Osteocyte (in vitro differentiated cells): Measurements from ENCODE around the gene SERTAD2. TPM values are rescaled to one million over a fixed set of nuclear protein-coding genes. Genes with fewer than 3 reads are reported as not detected.

Experiments used
- DNase-seq: peaks from one replicate; pipeline ENCODE4 v3.0.0; 2021; ENCODE audit warnings: mixed read lengths; ENCODE audit not compliant: unreplicated experiment; ENCODE audit errors: extremely low spot score
- H3K27ac Mint-ChIP-seq: one replicate; pipeline ENCODE4 v1.8.0; 2021; ENCODE audit warnings: mild to moderate bottlenecking, mixed read lengths; ENCODE audit not compliant: unreplicated experiment
- H3K27me3 Mint-ChIP-seq: one replicate; pipeline ENCODE4 v1.8.0; 2021; ENCODE audit warnings: mixed read lengths; ENCODE audit not compliant: unreplicated experiment
- H3K36me3 Mint-ChIP-seq: one replicate; pipeline ENCODE4 v1.8.0; 2021; ENCODE audit warnings: mixed read lengths; ENCODE audit not compliant: unreplicated experiment
- H3K4me1 Mint-ChIP-seq: one replicate; pipeline ENCODE4 v1.8.0; 2021; ENCODE audit warnings: mixed read lengths; ENCODE audit not compliant: unreplicated experiment
- H3K4me3 Mint-ChIP-seq: one replicate; pipeline ENCODE4 v1.8.0; 2021; ENCODE audit warnings: mild to moderate bottlenecking, moderate library complexity, mixed read lengths; ENCODE audit not compliant: unreplicated experiment
- H3K9me3 Mint-ChIP-seq: one replicate; pipeline ENCODE4 v1.8.0; 2021; ENCODE audit warnings: mixed read lengths; ENCODE audit not compliant: unreplicated experiment
- CTCF ChIP-seq: fragments of 200-600 bp; sonication (generic); IDR thresholded peaks from 2 replicates; pipeline ENCODE4 v1.5.0; 2021; ENCODE audit warnings: antibody characterized with exemption, mild to moderate bottlenecking, moderate library complexity
- total RNA-seq: library from RNA; stranded (reverse); gene quantifications from 2 replicates; pipeline ENCODE4 v1.2.1, GENCODE V29; 2021

SERTAD2 gene
- total RNA-seq, 1 donor from 2014 or later, result 17.4 TPM

DNA sequence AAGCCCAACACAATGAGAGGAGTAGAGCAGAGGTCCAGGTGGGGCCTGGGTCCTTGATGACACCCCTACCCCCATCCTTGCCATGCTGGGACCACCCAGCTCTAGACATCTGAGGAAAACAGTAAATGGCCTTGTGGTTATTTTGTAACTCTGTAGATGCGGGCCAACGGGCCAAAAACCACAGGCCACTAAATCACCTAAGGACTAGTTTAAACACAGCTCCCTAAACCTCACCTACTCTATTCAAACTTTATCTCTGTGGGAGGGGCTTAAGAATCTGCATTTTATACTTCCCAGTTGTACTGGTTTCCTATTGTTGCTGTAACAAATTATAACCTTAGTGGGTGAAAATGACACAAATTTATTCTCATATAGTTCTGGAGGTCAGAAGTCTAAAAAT is 19.0 kb upstream of the SERTAD2 start:
- Mint-ChIP-seq H3K4me3 (no peak overlapping the region), H3K9me3 (no peaks in the 10 kb centered on the region), H3K27me3 (no peaks in the 10 kb centered on the region), H3K27ac (no peak overlapping the region), H3K4me1 (no peaks in the 10 kb centered on the region), H3K36me3 (no peaks in the 10 kb centered on the region)
- DNase-seq, result no peak
- TF ChIP-seq CTCF, result no peak

- Mint-ChIP-seq H3K9me3 (no peaks in the 10 kb centered on the region), H3K27ac (no peak overlapping the region), H3K4me3 (no peak overlapping the region), H3K36me3 (no peaks in the 10 kb centered on the region), H3K27me3 (no peaks in the 10 kb centered on the region), H3K4me1 (peaks cover 3% of the 10 kb centered on the region)
- DNase-seq, result no peak
- no peak for TF ChIP-seq CTCF
Measured at GRCh38 chr2:64670047-64670446, 16.3 kb upstream of the SERTAD2 start.

DNA sequence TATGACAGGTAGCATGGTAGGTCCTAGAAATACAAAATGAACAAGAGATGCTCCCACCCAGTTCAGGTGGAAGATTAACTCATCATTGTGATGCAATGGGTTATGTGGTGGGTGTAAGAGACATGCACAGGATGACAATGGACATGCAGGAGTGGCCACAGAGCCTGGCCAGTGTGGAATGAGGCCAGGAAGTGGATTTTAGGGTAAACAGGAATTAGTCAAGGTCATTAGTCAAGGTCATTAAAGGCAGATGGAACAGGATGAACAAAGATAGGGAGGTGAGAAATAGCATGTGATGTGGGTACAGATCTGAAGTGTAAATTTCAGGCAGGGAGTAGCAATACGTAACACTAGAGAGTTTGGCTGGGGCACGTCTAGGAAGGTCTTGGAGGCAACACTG is 15.6 kb upstream of the SERTAD2 start:
- no peaks in the 10 kb centered on the region for H3K36me3 Mint-ChIP-seq
- no peak overlapping the region for H3K27ac Mint-ChIP-seq
- H3K4me3 Mint-ChIP-seq, result no peak overlapping the region
- TF ChIP-seq CTCF, result no peak
- no peaks in the 10 kb centered on the region for H3K27me3 Mint-ChIP-seq
- H3K9me3 Mint-ChIP-seq, result no peaks in the 10 kb centered on the region
- DNase-seq, result no peak
- peaks cover 3% of the 10 kb centered on the region for H3K4me1 Mint-ChIP-seq

GRCh38 chr2:64668542-64668941 is 14.8 kb upstream of the SERTAD2 start:
- Mint-ChIP-seq H3K4me3 (no peak overlapping the region), H3K4me1 (peaks cover 4% of the 10 kb centered on the region), H3K36me3 (no peaks in the 10 kb centered on the region), H3K9me3 (no peaks in the 10 kb centered on the region), H3K27ac (no peak overlapping the region), H3K27me3 (no peaks in the 10 kb centered on the region)
- no peak for DNase-seq
- no peak for TF ChIP-seq CTCF

GRCh38 chr2:64667535-64667934 is 13.8 kb upstream of the SERTAD2 start:
- Mint-ChIP-seq H3K27me3 (no peaks in the 10 kb centered on the region), H3K4me3 (no peak overlapping the region), H3K4me1 (peaks cover 4% of the 10 kb centered on the region), H3K9me3 (no peaks in the 10 kb centered on the region), H3K27ac (no peak overlapping the region), H3K36me3 (no peaks in the 10 kb centered on the region)
- no peak for TF ChIP-seq CTCF
- no peak for DNase-seq
